Endothelial cell of umbilical vein (primary cell): ENCODE results near the gene MIR17HG.

Experiments
- CTCF ChIP-seq, 2 donors: IDR thresholded peaks; 1 replicate in 1 of 2; 2 replicates in 1 of 2; pipeline ENCODE4 v1.5.1; 2011; ENCODE audit warnings: low read length in 2 of 2, mild to moderate bottlenecking in 2 of 2, moderate library complexity in 2 of 2, control low read depth in 1 of 2, inconsistent platforms in 1 of 2, low read depth in 1 of 2; ENCODE audit not compliant: insufficient read depth in 1 of 2; ENCODE audit errors: extremely low read depth in 1 of 2
- EZH2 ChIP-seq: IDR thresholded peaks from 2 replicates; pipeline ENCODE4 v1.6.1; 2012; ENCODE audit warnings: borderline replicate concordance, low read depth, mild to moderate bottlenecking, moderate library complexity, low read length, inconsistent platforms; ENCODE audit not compliant: severe bottlenecking
- JUN ChIP-seq: IDR thresholded peaks from 2 replicates; pipeline ENCODE4 v1.6.1; 2011; ENCODE audit warnings: borderline replicate concordance, low read depth; ENCODE audit not compliant: insufficient read length, insufficient read depth
- MAX ChIP-seq: IDR thresholded peaks from 2 replicates; pipeline ENCODE4 v1.6.1; 2011; ENCODE audit not compliant: insufficient read depth, insufficient read length
- POLR2A ChIP-seq: IDR thresholded peaks from 2 replicates; pipeline ENCODE4 v1.6.1; 2012; ENCODE audit warnings: low read depth, mild to moderate bottlenecking, control low read depth, low read length
- POLR2AphosphoS5 ChIP-seq: IDR thresholded peaks from 2 replicates; pipeline ENCODE4 v1.6.1; 2012; ENCODE audit warnings: low read depth, mild to moderate bottlenecking, control low read depth, low read length, moderate library complexity; ENCODE audit not compliant: insufficient read depth

GRCh38 chr13:91370501-91370900, 23.0 kb downstream of the MIR17HG start:
- TF ChIP-seq CTCF (IDR thresholded peaks at IDR 0.05; ENCODE audit: extremely low read depth in 1 of 2, insufficient read depth in 1 of 2, low read depth in 1 of 2, low read length in 2 of 2) (no peak), EZH2 (no peak), MAX (no peak), POLR2AphosphoS5 (no peak), POLR2A (no peak), JUN (no peak)
